A549 treated with GW870086 at 1 μM for 4 hours (cell line): ENCODE measurements around the gene APOBEC3C. TPM values are rescaled to one million over a fixed set of nuclear protein-coding genes. Genes with fewer than 3 reads are reported as not detected.

Experiments used
- total RNA-seq: library from RNA; stranded (reverse); fragments of 200-300 nt; extraction: Qiagen RNA extraction; gene quantifications from 5 replicates; pipeline ENCODE4 v1.2.3, GENCODE V29; 2022; ENCODE audit warnings: low read depth

APOBEC3C gene
- total RNA-seq: 24.6 to 29.2 TPM (median 27.5 TPM) in 5 replicates

DNA sequence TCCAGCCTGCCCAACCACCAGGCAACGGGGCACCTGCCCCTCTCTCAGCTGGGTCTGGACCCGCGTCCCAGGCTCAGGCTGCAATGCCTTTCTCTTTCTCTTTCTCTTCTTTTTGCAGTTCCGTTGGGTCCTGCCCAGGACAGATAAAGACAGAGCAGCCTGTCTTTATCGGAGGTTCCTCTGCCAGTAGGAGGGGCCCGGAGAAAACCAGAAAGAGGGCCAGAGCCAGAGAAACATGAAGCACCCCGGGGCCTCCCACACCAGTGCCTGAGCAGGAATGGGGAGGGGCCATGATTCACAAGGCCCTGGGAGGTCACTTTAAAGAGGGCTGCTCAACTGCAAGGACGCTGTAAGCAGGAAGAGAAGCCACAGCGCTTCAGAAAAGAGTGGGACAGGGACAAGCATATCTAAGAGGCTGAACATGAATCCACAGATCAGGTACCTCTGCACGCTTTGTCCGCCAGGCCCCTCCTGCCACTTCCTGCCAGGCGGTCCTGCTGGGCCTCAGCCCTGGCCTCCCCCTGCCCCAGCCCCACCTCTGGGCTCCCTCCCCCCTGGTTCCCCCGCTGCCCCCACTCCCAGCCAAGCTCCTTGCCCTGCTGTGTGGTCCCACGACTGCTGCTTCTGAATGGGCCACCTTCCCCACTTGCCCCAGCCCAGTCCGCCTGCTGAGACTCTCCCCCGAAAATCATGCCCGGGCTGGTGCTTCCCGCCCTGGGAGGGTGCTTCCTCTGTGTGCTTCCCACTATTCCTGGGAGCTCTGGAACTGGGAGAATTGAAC is at the start of gene APOBEC3C:
Gene APOBEC3C (plus strand): TSS at position 316 of the 781 bp plus-strand sequence. CDS start 106 bp downstream, at position 422.

GRCh38 chr22:38981992-38982927 is 31.8 kb upstream of the APOBEC3C start, which contains the start of gene APOBEC3B:
Gene APOBEC3B, plus strand, starts transcription at chr22:38982347. Its CDS starts 107 bp downstream, at chr22:38982454.

DNA sequence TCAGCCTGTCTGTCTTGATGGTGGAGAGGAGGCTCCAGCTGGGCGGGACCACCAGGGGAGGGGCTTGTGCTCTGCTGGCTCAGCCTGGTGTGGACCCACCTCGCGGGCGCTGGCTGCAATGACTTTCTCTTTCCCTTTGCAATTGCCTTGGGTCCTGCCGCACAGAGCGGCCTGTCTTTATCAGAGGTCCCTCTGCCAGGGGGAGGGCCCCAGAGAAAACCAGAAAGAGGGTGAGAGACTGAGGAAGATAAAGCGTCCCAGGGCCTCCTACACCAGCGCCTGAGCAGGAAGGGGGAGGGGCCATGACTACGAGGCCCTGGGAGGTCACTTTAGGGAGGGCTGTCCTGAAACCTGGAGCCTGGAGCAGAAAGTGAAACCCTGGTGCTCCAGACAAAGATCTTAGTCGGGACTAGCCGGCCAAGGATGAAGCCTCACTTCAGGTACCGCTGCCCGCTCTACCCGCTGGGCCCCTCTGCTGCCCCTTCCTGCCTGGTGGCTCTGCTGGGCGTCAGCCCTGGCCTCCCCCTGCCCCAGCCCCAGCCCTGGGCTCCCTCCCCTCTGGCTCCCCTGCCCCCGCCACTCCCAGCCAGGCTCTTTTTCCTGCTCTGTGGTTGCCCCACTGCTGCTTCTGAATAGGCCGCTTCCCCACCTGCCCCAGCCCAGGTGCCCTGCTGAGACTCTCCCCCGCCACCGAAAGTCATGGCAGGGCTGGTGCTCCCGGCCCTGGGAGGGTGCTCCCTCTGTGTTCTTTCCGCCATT is 26.7 kb downstream of the APOBEC3C start, which contains the start of gene APOBEC3F:
Gene APOBEC3F (plus strand): TSS at position 327 of the 759 bp plus-strand sequence. CDS start 97 bp downstream, at position 424.

Other genes starting within 250 kb of the APOBEC3C start
- gene DNAL4, start 220.1 kb upstream of the APOBEC3C start, total RNA-seq: 8.0 to 10.6 TPM (median 10.2 TPM) in 5 replicates
- gene NPTXR, start 170.2 kb upstream of the APOBEC3C start, total RNA-seq: 9.1 to 11.4 TPM (median 10.1 TPM) in 5 replicates
- gene CBX6, start 142.0 kb upstream of the APOBEC3C start, total RNA-seq: 25.0 to 30.9 TPM (median 27.3 TPM) in 5 replicates
- 0.09 TPM in 1 of 5 replicates, not detected in the others for gene APOBEC3A, start 56.6 kb upstream of the APOBEC3C start, total RNA-seq
- gene APOBEC3B, start 31.9 kb upstream of the APOBEC3C start, total RNA-seq: 26.1 to 31.0 TPM (median 29.1 TPM) in 5 replicates
- 0.10 to 0.66 TPM (median 0.34 TPM) in 3 of 5 replicates, not detected in the others for gene APOBEC3D, start 6.9 kb downstream of the APOBEC3C start, total RNA-seq
- 1.7 to 3.0 TPM (median 2.1 TPM) in 5 replicates for gene APOBEC3F, start 26.6 kb downstream of the APOBEC3C start, total RNA-seq
- not detected in 5 replicates for gene APOBEC3G, start 63.0 kb downstream of the APOBEC3C start, total RNA-seq
- gene APOBEC3H, start 83.0 kb downstream of the APOBEC3C start, total RNA-seq: 0.26 to 0.45 TPM (median 0.36 TPM) in 5 replicates
- 0.80 to 1.4 TPM (median 1.2 TPM) in 5 replicates for gene CBX7, start 138.4 kb downstream of the APOBEC3C start, total RNA-seq
- gene PDGFB, start 230.7 kb downstream of the APOBEC3C start, total RNA-seq: 4.3 to 5.5 TPM (median 4.7 TPM) in 5 replicates